ENCODE results near the gene FRMD6.
"Not testable (repeated sequence)": the region's sequence is repeated elsewhere in the genome, so short reads cannot be mapped to it uniquely, and the experiment has no call there.

Gene FRMD6

GRCh38 chr14:51633298-51633697 lies 18.4 kb upstream of the FRMD6 start:
- DNase-seq, result not testable (repeated sequence)

- DNase-seq, result no peak
Observed at GRCh38 chr14:51636109-51636508, 15.6 kb upstream of the FRMD6 start.

DNA sequence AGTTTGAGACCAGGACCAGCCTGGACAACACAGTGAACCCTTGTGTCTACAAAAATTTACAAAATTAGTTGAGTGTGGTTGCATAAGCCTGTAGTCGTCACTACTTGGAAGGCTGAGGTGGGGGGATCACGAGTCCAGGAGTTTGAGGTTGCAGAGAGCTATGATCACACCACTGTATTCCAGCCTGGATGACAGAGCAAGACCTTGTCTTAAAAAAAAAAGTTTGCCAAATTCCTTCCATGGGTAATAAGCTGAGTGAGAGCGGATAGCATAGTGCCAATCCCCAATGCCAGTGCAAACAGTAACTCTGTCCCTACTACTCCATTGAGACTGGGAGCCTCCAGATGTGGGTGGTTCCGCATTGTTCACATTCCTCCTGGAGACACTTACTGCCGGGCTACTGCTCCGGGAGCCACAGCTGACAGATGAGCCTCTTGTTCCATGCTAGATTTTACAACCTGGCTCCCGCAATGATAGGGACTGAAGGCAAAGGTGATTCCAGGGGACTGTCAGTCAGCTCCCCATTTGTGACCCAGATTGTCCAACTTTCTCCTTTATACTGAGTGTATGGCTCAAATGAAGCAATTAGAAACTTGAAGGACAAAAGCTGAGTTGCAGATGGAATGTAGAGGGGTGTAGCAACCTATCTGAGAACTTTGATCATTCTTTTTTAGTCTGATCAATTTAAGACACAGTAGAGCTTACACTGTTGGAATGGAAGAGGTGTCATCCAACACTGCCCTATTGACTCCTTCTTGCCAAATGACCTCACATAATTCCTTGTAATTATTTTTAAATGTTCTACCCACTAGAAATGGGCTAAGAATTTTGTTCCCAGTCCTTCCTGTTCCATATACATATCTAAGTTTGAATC lies 13.4 kb upstream of the FRMD6 start:
- DNase-seq, result no peak

GRCh38 chr14:51639668-51640316 lies 11.9 kb upstream of the FRMD6 start:
- no peak for DNase-seq

DNA sequence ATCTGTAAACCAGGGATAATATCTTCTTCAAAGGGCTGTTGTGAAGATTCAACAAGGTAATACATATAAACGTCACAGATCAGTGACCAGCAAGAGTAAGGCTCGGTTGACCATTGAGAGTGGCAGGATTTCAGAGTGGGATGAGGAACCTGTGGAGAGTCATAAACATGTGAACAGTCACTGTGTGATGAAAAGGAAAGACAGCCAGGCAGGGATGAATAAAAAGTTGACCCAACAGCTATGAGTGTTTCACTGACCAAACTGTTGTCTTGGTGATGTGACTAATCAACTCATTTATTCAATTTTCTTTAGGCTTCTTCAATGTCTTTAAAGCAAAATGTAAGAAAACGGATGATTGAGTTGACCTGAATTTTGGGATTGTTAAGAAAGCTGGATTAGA lies 8.6 kb upstream of the FRMD6 start:
- no peak for DNase-seq

GRCh38 chr14:51644217-51644933 lies 7.3 kb upstream of the FRMD6 start:
- no peak for DNase-seq

GRCh38 chr14:51648296-51648695 lies 3.4 kb upstream of the FRMD6 start:
- DNase-seq, result no peak

GRCh38 chr14:51650716-51651387 lies 858 bp upstream of the FRMD6 start:
- peak; percentile 18 for DNase-seq

- DNase-seq, result no peak
Observed at GRCh38 chr14:51652168-51653078, 713 bp downstream of the FRMD6 start.

GRCh38 chr14:51653079-51653774 lies 1.5 kb downstream of the FRMD6 start:
- DNase-seq, result no peak

- no peak for DNase-seq
Observed at GRCh38 chr14:51653775-51654532, 2.2 kb downstream of the FRMD6 start.

DNA sequence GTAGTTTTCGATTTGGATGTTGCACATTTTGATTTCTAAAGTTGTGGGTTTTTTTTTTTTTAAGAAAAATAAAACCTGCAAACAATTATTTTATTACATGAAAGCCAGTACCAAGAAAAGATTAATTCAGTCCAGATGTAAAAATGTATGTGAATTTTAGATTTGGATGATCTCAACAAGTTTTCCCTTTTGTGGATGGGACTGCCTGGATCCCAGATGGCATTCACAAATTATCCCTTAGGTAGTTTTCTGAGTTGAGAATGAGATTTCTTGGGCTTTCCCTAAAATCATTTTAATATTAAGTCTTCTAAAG lies 2.8 kb downstream of the FRMD6 start:
- no peak for DNase-seq

DNA sequence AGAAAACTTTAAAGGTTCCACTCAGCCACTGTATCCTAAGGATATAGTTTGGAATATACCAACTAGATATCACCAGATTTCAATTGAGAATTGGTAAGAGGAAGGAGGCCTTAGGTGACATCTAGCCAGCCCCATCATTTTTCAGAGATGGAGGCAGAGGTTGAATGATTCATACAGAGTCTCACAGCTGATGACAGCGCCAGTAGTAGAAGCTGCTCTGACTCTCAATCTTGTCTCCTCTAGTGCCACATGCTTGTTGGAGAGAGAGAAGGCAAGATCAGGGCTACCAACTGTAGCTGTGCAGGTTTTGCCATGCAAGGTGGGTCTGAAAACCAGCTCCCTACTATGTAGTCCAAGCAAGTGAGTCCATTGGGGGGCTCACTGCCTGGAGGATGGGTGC lies 6.1 kb downstream of the FRMD6 start:
- no peak for DNase-seq

DNA sequence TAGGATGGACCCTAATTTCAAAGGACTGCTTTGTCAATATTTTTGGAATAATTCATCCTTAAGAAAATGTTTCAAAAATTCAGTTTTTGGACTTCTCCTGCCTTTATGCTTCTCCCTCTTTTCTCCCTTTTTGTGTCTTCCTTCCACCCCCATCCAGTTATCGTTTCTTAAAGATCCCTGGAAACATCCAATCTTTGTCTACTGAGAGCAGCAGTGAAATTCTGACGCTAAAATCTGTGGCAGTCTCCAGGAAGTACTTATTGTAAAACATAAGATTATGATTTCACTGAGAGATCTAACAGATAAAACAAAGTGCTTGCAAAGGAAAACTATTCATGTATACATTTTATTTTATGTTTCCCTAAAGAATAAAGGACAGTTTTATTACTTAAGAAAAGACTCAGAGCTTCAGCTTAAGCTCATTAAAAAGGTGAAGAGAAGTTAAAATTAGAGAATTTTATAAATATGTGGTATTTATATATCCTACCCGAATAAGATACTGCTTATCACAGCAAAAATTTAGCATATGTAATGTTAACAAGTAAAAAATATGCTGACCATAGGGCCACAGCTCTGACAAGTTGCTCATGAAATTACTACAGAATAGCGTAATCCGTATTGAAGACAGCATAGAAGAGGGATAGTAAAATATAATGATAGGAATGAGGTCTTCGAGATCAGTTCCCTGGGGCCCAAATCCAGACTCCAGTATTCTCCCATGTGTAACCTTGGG lies 6.9 kb downstream of the FRMD6 start:
- DNase-seq, result no peak

DNA sequence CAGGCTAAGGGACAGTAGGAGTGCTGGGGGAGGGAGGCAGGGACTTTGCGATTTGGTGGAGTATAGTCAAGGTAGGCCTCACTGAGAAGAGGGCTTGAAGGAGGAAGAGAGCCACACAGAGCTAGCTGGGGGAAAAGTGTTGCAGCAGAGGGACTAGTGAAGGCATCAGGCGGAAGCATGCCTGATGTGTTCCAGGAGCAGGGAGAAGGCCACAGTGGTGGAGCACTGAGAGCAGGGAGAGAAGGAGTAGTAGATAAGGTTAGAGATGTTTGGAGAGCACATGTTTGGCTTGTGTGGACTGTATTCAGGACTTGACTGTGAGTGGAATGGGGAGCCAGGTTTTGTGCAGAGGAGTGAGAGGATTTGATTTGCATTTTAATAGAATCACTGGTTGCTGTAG lies 9.0 kb downstream of the FRMD6 start:
- DNase-seq, result no peak

DNA sequence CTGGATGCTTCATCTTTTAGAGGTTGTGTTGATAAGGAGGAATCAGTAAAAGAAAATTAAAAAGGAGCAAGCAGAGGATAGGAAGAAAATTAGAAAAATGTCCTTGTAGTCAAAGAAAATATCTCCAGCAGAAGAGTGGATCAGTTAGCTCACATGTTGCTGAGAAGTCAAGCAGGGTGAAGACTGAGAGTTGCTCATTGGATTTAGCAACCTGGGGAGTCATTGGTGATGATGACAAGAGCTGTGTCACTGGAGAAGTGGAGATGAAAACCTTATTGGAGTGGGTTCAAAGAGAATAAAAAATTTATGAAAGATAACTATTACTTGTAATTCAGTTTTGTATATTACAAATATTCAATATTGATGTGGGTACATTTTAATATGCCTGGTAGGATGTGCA lies 9.8 kb downstream of the FRMD6 start:
- no peak for DNase-seq

- DNase-seq, result no peak
Observed at GRCh38 chr14:51663783-51664326, 12.1 kb downstream of the FRMD6 start.

GRCh38 chr14:51666070-51666469 lies 14.4 kb downstream of the FRMD6 start:
- no peak for DNase-seq

DNA sequence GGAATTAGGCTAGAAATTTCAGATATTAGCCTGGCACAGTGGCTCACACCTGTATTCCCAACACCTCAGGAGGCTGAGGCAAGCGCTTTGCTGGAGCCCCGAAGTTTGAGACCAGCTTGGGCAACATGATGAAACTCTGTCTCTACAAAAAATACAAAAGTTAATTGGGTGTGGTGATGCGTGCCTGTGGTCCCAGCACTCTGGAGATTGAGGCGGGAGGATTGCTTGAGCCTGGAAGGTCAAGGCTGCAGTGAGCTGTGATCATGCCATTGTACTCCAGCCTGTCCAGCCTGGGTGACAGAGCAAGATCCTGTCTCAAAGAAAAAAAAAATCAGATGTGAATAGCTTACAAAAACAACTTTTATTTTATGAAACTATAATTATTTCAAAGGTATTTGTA lies 15.1 kb downstream of the FRMD6 start:
- no peak for DNase-seq

GRCh38 chr14:51668870-51669269 lies 17.2 kb downstream of the FRMD6 start:
- DNase-seq, result no peak
